K562 (cell line): ENCODE data around the gene SLC26A1. TPM values are rescaled to one million over a fixed set of nuclear protein-coding genes. Genes with fewer than 3 reads are reported as not detected.

ENCODE experiments used
- AFF4 ChIP-seq: sonication (generic); formaldehyde crosslinking; IDR thresholded peaks from 2 replicates; pipeline ENCODE4 v1.8.0; 2023; ENCODE audit warnings: mild to moderate bottlenecking, missing genetic modification reagents
- ARID1B ChIP-seq: fragments of 450-650 bp; IDR thresholded peaks from 2 replicates; pipeline ENCODE4 v1.6.1; 2016; ENCODE audit warnings: antibody characterized with exemption, mild to moderate bottlenecking, inconsistent platforms
- CBX1 ChIP-seq: sonication (generic); IDR thresholded peaks from 2 replicates; pipeline ENCODE4 v1.6.1; 2016; ENCODE audit warnings: antibody characterized with exemption, low read depth, mild to moderate bottlenecking
- CBX3 ChIP-seq, 2 experiments: IDR thresholded peaks; 1 replicate in 1 of 2; 2 replicates in 1 of 2; pipeline ENCODE4 v1.6.1; 2012; ENCODE audit warnings: inconsistent platforms in 2 of 2, low read length in 2 of 2, borderline replicate concordance in 1 of 2, control low read depth in 1 of 2
- COPS2 ChIP-seq: fragments of 450-650 bp; conservative IDR thresholded peaks from 2 replicates; pipeline ENCODE4 v1.6.1; 2016; ENCODE audit warnings: mild to moderate bottlenecking, moderate library complexity
- CREB3 ChIP-seq: fragments of 450-650 bp; conservative IDR thresholded peaks from 2 replicates; pipeline ENCODE4 v1.6.1; 2016; ENCODE audit warnings: missing genetic modification characterization, low read depth, mild to moderate bottlenecking, missing compliant biosample characterization, moderate library complexity
- CREBBP ChIP-seq: IDR thresholded peaks from one replicate; pipeline ENCODE4 v1.6.1; 2012; ENCODE audit warnings: low read depth, mild to moderate bottlenecking, control low read depth, inconsistent platforms, low read length
- GABPB1 ChIP-seq: sonication (generic); formaldehyde crosslinking; IDR thresholded peaks from 2 replicates; pipeline ENCODE4 v1.8.0; 2022; ENCODE audit warnings: mild to moderate bottlenecking, missing genetic modification reagents
- HDAC3 ChIP-seq: fragments of 450-650 bp; IDR thresholded peaks from 2 replicates; pipeline ENCODE4 v1.6.1; 2018; ENCODE audit warnings: borderline replicate concordance, mild to moderate bottlenecking, moderate library complexity; ENCODE audit not compliant: partially characterized antibody
- NFIC ChIP-seq: fragments of 450-650 bp; IDR thresholded peaks from 2 replicates; pipeline ENCODE4 v1.6.1; 2017; ENCODE audit warnings: mild to moderate bottlenecking, inconsistent platforms
- PHTF2 ChIP-seq: fragments of 250-450 bp; sonication (Bioruptor Pico); IDR thresholded peaks from 2 replicates; pipeline ENCODE4 v1.5.0; 2021; ENCODE audit warnings: mild to moderate bottlenecking
- RB1 ChIP-seq: fragments of 450-650 bp; IDR thresholded peaks from 2 replicates; pipeline ENCODE4 v1.6.1; 2017; ENCODE audit warnings: low read depth, mild to moderate bottlenecking
- SMC3 ChIP-seq: conservative IDR thresholded peaks from 2 replicates; pipeline ENCODE4 v1.6.1; 2011; ENCODE audit warnings: low read depth, low read length, improper control_type of control experiment; ENCODE audit not compliant: insufficient read depth
- SRSF3 ChIP-seq: fragments of 200-400 bp; formaldehyde crosslinking; IDR thresholded peaks from 2 replicates; pipeline ENCODE4 v1.6.1; 2016; ENCODE audit warnings: mild to moderate bottlenecking, low read length, moderate library complexity; ENCODE audit not compliant: insufficient read depth
- STAT5B ChIP-seq: fragments of 250-450 bp; sonication (Bioruptor Pico); IDR thresholded peaks from 2 replicates; pipeline ENCODE4 v1.8.0; 2021; ENCODE audit warnings: mild to moderate bottlenecking, inconsistent platforms
- TEAD1 ChIP-seq, 2 experiments: fragments of 450-650 bp in 1 of 2; sonication (generic) in 1 of 2; formaldehyde crosslinking; IDR thresholded peaks; 2 replicates each; pipeline versions ENCODE4 v1.4.0 to v1.8.0; 2020 to 2022; ENCODE audit warnings: mild to moderate bottlenecking in 2 of 2, missing genetic modification reagents in 1 of 2
- THRA ChIP-seq: fragments of 450-650 bp; IDR thresholded peaks from 2 replicates; pipeline ENCODE4 v1.6.1; 2017; ENCODE audit warnings: mild to moderate bottlenecking, moderate library complexity
- VEZF1 ChIP-seq: fragments of 200-800 bp; sonication (Bioruptor generic); IDR thresholded peaks from 2 replicates; pipeline ENCODE4 v1.6.1; 2017; ENCODE audit warnings: missing genetic modification characterization, missing compliant biosample characterization
- ZBED1 ChIP-seq: IDR thresholded peaks from 2 replicates; pipeline ENCODE4 v1.6.1; 2014
- polyA plus RNA-seq, 8 experiments: library from polyadenylated mRNA; depleted of rRNA in 4 of 8; stranded (reverse) in 5 of 8; unstranded in 3 of 8; fragments of >200 nt; fragmentation: Nextera tagmentation in 2 of 8; fragmentation: Illumina TruSeq in 1 of 8; extraction: Ambion mirVana in 2 of 8; extraction: Trizol in 1 of 8; gene quantifications; 2 replicates each; pipeline versions ENCODE4 v1.2.1 to v1.2.3, GENCODE V29; 2011 to 2014; ENCODE audit warnings: inconsistent platforms in 1 of 8, missing spikeins in 1 of 8
- total RNA-seq, 7 experiments: library from RNA; depleted of rRNA in 6 of 7; stranded (reverse); fragments of >200 nt in 6 of 7; fragmentation: Illumina TruSeq in 2 of 7; extraction: Trizol in 2 of 7; gene quantifications; 2 replicates each; pipeline versions ENCODE4 v1.2.1 to v1.2.3, GENCODE V29; 2011 to 2021; ENCODE audit warnings: low replicate concordance in 1 of 7

Gene SLC26A1
- total and polyA plus RNA-seq, 9 of the 15 experiments (the other 6 are each of a cell fraction or from before 2014, with no cell fraction given): 0.11 to 4.2 (median 0.95) TPM

- TF ChIP-seq SMC3 (no peak), THRA (no peak), RB1 (0 out of 2 replicates have a peak, but pooled peaks have one; percentile 33), CBX1 (peak; percentile 61; the same call in 1 of the 2 replicates), TEAD1 (CRISPR knock-in tag; IDR thresholded peaks at IDR 0.05) (peak in 1 of 2 experiments; percentile 33; a peak in 1 of 4 replicates), NFIC (no peak), CBX3 (IDR thresholded peaks at IDR 0.05; ENCODE audit: borderline replicate concordance in 1 of 2, low read length in 2 of 2) (peak in 1 of 2 experiments; percentile 53; a peak in 1 of 3 replicates), SRSF3 (no peak), GABPB1 (CRISPR knock-in tag) (no peak), PHTF2 (CRISPR knock-in tag) (no peak), COPS2 (no peak), STAT5B (CRISPR knock-in tag) (no peak), AFF4 (no peak), VEZF1 (CRISPR knock-in tag) (peak; percentile 97), ZBED1 (no peak), ARID1B (0 out of 2 replicates have a peak, but pooled peaks have one; percentile 13), CREB3 (tag) (no peak), CREBBP (no peak), HDAC3 (no peak)
Measured at GRCh38 chr4:1012034-1012739, 19.0 kb upstream of the SLC26A1 start (continued).
